ENCODE measurements around the gene KHDRBS2.

KHDRBS2 gene

GRCh38 chr6:62285612-62286469 lies at the start of gene KHDRBS2:
Gene KHDRBS2, minus strand, starts transcription at chr6:62286225.
- no peak for TF ChIP-seq POLR2A (IDR thresholded peaks at IDR 0.05; ENCODE audit: low read depth, low read length)
- no peak for DNase-seq (ENCODE audit: insufficient read length, low spot score)
- FAIRE-seq, result no peak

GRCh38 chr6:62328607-62329006 lies 42.6 kb upstream of the KHDRBS2 start:
- FAIRE-seq (no peak), DNase-seq (ENCODE audit: insufficient read length, low spot score) (no peak)
- TF ChIP-seq POLR2A (IDR thresholded peaks at IDR 0.05; ENCODE audit: low read depth, low read length), result no peak

- FAIRE-seq (no peak), DNase-seq (ENCODE audit: insufficient read length, low spot score) (no peak)
- TF ChIP-seq POLR2A (IDR thresholded peaks at IDR 0.05; ENCODE audit: low read depth, low read length), result no peak
Measured at GRCh38 chr6:62324834-62325233, 38.8 kb upstream of the KHDRBS2 start.

GRCh38 chr6:62323818-62324431 lies 37.9 kb upstream of the KHDRBS2 start:
- no peak for FAIRE-seq
- no peak for DNase-seq (ENCODE audit: insufficient read length, low spot score)
- TF ChIP-seq POLR2A (IDR thresholded peaks at IDR 0.05; ENCODE audit: low read depth, low read length), result no peak

GRCh38 chr6:62298745-62299392 lies 12.8 kb upstream of the KHDRBS2 start:
- FAIRE-seq (no peak), DNase-seq (ENCODE audit: insufficient read length, low spot score) (no peak)

GRCh38 chr6:62296541-62296940 lies 10.5 kb upstream of the KHDRBS2 start:
- FAIRE-seq (no peak), DNase-seq (ENCODE audit: insufficient read length, low spot score) (no peak)
- no peak for TF ChIP-seq POLR2A (IDR thresholded peaks at IDR 0.05; ENCODE audit: low read depth, low read length)

More at GRCh38 chr6:62298745-62299392, 12.8 kb upstream of the KHDRBS2 start:
- no peak for TF ChIP-seq POLR2A (IDR thresholded peaks at IDR 0.05; ENCODE audit: low read depth, low read length)

GRCh38 chr6:62288974-62289373 lies 2.9 kb upstream of the KHDRBS2 start:
- TF ChIP-seq POLR2A (IDR thresholded peaks at IDR 0.05; ENCODE audit: low read depth, low read length), result no peak
- FAIRE-seq, result no peak

GRCh38 chr6:62288562-62288961 lies 2.5 kb upstream of the KHDRBS2 start:
- FAIRE-seq, result no peak
- no peak for DNase-seq (ENCODE audit: insufficient read length, low spot score)
- TF ChIP-seq POLR2A (IDR thresholded peaks at IDR 0.05; ENCODE audit: low read depth, low read length), result no peak

More at GRCh38 chr6:62288974-62289373, 2.9 kb upstream of the KHDRBS2 start:
- no peak for DNase-seq (ENCODE audit: insufficient read length, low spot score)

- FAIRE-seq (no peak), DNase-seq (ENCODE audit: insufficient read length, low spot score) (no peak)
- no peak for TF ChIP-seq POLR2A (IDR thresholded peaks at IDR 0.05; ENCODE audit: low read depth, low read length)
Measured at GRCh38 chr6:62286470-62286843, 432 bp upstream of the KHDRBS2 start.

GRCh38 chr6:62284725-62285124 lies 1.3 kb downstream of the KHDRBS2 start:
- no peak for DNase-seq (ENCODE audit: insufficient read length, low spot score)
- no peak for FAIRE-seq
- TF ChIP-seq POLR2A (IDR thresholded peaks at IDR 0.05; ENCODE audit: low read depth, low read length), result no peak

GRCh38 chr6:62283796-62284411 lies 2.1 kb downstream of the KHDRBS2 start:
- FAIRE-seq, result no peak
- no peak for DNase-seq (ENCODE audit: insufficient read length, low spot score)
- no peak for TF ChIP-seq POLR2A (IDR thresholded peaks at IDR 0.05; ENCODE audit: low read depth, low read length)

- no peak for FAIRE-seq
- no peak for DNase-seq (ENCODE audit: insufficient read length, low spot score)
- no peak for TF ChIP-seq POLR2A (IDR thresholded peaks at IDR 0.05; ENCODE audit: low read depth, low read length)
Measured at GRCh38 chr6:62283365-62283764, 2.7 kb downstream of the KHDRBS2 start.

GRCh38 chr6:62280099-62280498 lies 5.9 kb downstream of the KHDRBS2 start:
- FAIRE-seq, result no peak
- TF ChIP-seq POLR2A (IDR thresholded peaks at IDR 0.05; ENCODE audit: low read depth, low read length), result no peak

GRCh38 chr6:62272114-62272513 lies 13.9 kb downstream of the KHDRBS2 start:
- FAIRE-seq (no peak), DNase-seq (ENCODE audit: insufficient read length, low spot score) (no peak)
- TF ChIP-seq POLR2A (IDR thresholded peaks at IDR 0.05; ENCODE audit: low read depth, low read length), result no peak

More at GRCh38 chr6:62280099-62280498, 5.9 kb downstream of the KHDRBS2 start:
- no peak for DNase-seq (ENCODE audit: insufficient read length, low spot score)

Data from H54 (cell line).